ENCODE measurements around the gene TSEN34.
A peak's percentile ranks its signal among the peaks of the same experiment; 100 is the strongest.
"Not testable (repeated sequence)": the region's sequence is repeated elsewhere in the genome, so short reads cannot be mapped to it uniquely, and the experiment has no call there.

TSEN34 gene

DNA sequence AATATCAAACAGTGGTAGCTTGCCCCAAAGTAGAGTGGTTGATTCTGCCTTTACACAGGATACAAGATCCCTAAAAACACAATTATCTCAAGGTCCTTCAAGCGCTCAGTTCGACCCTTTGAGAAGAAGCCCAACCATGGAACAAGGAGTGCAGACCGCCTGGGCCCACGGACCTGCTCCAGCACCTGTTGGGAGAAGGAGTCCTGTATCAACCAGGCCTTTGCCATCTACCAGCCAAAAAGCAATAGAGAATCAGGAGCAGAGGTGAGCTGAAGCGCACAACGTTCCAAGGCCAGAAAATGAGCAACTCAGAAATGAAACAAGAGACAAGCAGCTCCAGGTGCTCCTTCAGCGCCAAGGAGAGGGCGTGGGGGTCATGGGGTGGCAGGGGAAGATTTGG lies 38.0 kb downstream of the TSEN34 start:
- no peak overlapping the region for H3K27ac ChIP-seq
- TF ChIP-seq EZH2 (IDR thresholded peaks at IDR 0.05) (no peak), FOXP2 (optimal IDR thresholded peaks at IDR 0.05; ENCODE audit: control extremely low read depth, extremely low read length, insufficient read depth) (no peak), POLR2AphosphoS5 (IDR thresholded peaks at IDR 0.05; ENCODE audit: borderline replicate concordance, low read depth, low read length) (no peak)

DNA sequence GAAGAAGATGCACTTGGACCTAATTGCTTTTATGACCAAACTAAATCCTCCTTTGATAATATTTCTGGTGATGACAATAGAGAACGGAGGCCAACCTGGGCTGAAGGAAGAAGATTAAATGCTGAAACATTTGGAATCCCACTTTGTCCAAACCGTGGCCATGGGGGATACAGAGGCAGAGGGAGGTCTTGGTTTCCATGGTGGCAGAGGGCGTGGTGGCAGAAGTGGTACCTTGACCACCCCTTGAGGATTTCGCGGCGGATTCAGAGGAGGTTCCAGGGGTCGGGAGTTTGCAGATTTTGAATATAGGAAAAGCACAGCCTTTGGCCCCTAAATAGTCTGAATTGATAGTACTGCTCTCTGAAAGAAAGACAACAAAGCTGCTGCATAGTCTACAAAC lies 38.9 kb downstream of the TSEN34 start:
- TF ChIP-seq POLR2AphosphoS5 (IDR thresholded peaks at IDR 0.05; ENCODE audit: borderline replicate concordance, low read depth, low read length) (no peak), FOXP2 (optimal IDR thresholded peaks at IDR 0.05; ENCODE audit: control extremely low read depth, extremely low read length, insufficient read depth) (no peak), EZH2 (IDR thresholded peaks at IDR 0.05) (no peak)

More for the DNA sequence above, 38.0 kb downstream of the TSEN34 start:
- Histone ChIP-seq H3K9ac (ENCODE audit: insufficient read length) (no peak overlapping the region), H3K4me3 (no peak overlapping the region), H3K9me3 (ENCODE audit: low read depth, low read length) (no peaks in the 10 kb centered on the region), H3K36me3 (ENCODE audit: insufficient read depth, low read length) (no peaks in the 10 kb centered on the region)
- no peak for DNase-seq (ENCODE audit: low read depth, low spot score)

DNA sequence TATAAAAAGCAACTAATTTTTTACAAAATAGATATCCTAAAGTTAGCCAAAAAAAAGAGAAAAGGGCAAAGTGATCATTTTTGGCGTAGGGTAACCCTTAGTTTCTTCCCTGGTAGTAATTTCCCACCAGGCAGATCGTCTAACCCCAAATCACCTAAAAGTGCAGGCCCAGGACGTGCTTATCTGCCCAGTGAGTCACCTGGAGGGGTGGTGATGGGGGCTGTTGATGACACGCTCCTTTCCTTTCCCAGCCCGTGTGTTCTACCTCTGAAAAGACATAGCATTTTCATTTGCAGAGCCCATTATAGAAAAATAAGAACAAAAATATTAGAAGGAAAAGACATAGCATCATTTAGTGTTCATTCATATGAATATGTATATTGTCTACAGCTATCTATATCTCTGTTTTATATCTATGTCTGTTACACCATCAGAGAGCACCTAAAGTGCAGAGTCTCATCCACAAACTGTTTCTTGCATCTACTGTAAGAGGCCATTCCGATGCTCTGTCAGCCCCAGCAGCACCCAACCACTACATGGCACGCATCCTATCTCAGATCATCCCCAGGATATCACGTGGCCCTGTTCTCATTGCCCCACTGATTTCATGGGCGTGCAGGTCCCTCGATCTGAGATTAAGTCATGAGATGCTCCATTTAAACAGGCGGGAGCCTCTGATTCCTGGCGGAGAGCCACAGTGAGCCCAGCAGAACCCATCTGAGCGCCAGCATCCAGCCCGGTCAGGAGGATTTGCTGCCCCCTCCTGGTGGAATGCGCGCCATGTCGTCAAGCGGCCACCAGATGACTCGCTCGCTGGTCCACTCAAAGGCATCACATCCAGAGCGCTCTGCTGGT lies 40.2 kb downstream of the TSEN34 start:
- Histone ChIP-seq H3K9ac (ENCODE audit: insufficient read length) (no peak overlapping the region), H3K27ac (no peak overlapping the region), H3K9me3 (ENCODE audit: low read depth, low read length) (no peaks in the 10 kb centered on the region), H3K4me3 (no peak overlapping the region), H3K36me3 (ENCODE audit: insufficient read depth, low read length) (no peaks in the 10 kb centered on the region)
- TF ChIP-seq FOXP2 (optimal IDR thresholded peaks at IDR 0.05; ENCODE audit: control extremely low read depth, extremely low read length, insufficient read depth) (peak; percentile 25), EZH2 (IDR thresholded peaks at IDR 0.05) (no peak)
- DNase-seq (ENCODE audit: low read depth, low spot score) = no peak

More for the DNA sequence above, 38.9 kb downstream of the TSEN34 start:
- H3K9me3 ChIP-seq (ENCODE audit: low read depth, low read length) = no peaks in the 10 kb centered on the region
- DNase-seq (ENCODE audit: low read depth, low spot score) = no peak
- H3K4me3 ChIP-seq = no peak overlapping the region
- H3K27ac ChIP-seq = no peak overlapping the region
- no peaks in the 10 kb centered on the region for H3K36me3 ChIP-seq (ENCODE audit: insufficient read depth, low read length)
- H3K9ac ChIP-seq (ENCODE audit: insufficient read length) = no peak overlapping the region

DNA sequence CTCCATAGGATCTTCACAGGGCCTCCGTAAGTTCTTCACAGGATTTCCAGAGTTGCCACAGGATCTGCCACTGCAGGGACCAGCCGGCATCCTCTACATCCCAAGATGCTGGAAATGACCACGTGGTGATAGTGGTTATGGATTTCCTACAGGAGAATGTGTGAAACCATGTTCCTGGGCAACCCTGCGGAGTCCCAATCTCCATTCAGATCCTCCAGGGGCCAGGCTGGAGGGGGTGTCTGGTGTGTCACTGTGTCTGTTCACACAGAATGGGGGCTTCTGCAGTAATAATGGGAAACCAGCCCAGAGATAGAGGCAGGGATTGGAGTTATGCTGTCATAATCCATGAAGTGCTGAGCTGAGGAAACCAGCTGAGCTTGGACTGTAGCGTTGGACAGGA lies 42.8 kb downstream of the TSEN34 start:
- Histone ChIP-seq H3K9ac (ENCODE audit: insufficient read length) (no peak overlapping the region), H3K9me3 (ENCODE audit: low read depth, low read length) (no peaks in the 10 kb centered on the region), H3K4me3 (no peak overlapping the region), H3K36me3 (ENCODE audit: insufficient read depth, low read length) (no peaks in the 10 kb centered on the region), H3K27ac (no peak overlapping the region)
- no peak for DNase-seq (ENCODE audit: low read depth, low spot score)
- TF ChIP-seq EZH2 (IDR thresholded peaks at IDR 0.05) = no peak
- TF ChIP-seq POLR2AphosphoS5 (IDR thresholded peaks at IDR 0.05; ENCODE audit: borderline replicate concordance, low read depth, low read length) = no peak
- no peak for TF ChIP-seq FOXP2 (optimal IDR thresholded peaks at IDR 0.05; ENCODE audit: control extremely low read depth, extremely low read length, insufficient read depth)

DNA sequence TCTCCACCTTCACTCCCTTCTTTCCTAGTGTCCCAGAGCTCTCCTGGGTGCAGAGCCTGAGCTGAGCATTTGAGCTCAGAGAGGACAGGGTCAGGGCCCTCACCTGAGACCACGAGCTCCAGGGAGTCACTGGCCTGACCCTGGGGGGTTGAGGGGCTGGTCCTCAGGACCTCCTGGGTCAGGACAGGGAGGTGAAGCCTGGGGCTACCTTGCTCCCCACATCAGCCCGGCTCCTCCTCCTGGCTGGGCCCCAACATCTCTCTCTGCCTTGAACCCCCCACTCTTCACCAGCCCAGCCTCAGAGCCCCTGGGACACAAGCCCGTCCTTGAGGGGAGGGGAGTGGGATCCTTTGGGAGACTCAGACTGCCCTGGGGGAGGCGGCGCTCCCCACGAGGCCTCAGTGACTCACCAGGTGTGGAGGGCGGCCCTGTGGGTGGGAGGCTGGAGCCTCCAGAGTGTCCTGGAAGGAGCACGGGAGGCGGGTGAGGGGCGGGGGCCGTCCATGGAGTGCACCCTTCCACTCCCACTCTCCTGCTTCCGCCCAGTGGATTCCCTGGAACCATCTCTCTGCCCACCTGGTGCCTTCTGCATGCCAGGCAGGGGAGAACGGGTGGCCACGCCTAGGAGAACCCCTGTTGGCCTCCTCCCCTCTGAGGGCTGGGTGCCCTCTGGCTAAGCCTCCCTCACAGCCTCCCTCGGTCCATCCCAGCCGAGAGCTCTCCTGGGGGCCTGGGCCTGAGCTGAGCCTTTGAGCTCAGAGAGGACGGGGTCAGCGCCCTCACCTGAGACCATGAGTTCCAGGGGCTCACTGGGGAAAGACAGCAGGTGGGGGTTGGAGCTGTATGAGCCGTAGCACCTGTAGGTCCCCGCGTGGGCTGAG lies 48.6 kb downstream of the TSEN34 start:
- not testable (repeated sequence) for H3K9ac ChIP-seq (ENCODE audit: insufficient read length); DNase-seq (ENCODE audit: low read depth, low spot score); H3K27ac ChIP-seq

DNA sequence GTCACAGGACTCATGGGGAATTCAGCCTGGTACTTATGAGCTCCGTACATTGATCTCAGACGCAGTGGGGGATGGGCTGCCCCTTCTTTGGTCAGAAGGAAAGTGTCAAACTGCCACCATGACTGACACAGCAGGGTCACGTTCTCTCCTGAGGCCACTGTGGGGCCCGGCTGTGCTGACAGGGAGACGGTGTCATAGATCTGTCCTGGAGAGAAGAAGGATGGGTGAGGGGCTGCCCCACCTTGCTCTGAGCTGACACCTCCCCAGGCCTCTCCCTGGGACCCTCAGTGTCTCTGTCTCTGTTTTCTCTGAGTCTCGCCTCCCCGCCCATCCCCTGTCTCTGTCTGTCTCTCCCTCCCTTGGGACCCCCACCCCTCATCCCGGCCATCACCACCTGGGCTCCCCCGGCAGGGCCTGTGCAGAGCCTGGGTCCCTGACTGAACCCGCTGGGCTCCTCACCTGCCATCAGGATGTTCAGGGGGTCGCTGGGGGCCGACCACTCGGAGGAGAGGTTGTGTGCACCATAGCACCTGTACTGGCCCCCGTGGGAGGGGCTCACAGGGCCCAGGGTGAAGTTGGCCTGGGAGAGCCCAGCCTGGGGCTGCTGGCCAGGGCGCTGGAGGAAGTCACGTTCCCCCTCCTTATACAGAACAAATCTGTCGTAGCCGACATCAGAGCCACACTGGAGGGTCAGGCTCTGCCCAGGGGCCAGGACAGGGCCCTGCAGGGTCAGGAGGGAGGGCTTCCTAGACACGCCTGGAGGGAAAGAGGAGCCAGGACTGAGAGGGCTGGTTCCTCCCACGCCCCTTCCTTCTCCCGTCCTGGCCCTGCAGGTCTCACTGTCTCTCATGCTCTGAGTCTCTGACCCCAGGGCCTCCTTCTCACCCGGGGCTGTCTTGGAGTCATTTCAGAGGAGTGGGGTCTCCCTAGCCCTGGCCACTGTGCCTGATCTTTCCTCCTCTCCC lies 49.5 kb downstream of the TSEN34 start:
- H3K4me3 ChIP-seq; H3K27ac ChIP-seq; H3K9me3 ChIP-seq (ENCODE audit: low read depth, low read length); H3K9ac ChIP-seq (ENCODE audit: insufficient read length); H3K36me3 ChIP-seq (ENCODE audit: insufficient read depth, low read length); DNase-seq (ENCODE audit: low read depth, low spot score): not testable (repeated sequence)

More for the DNA sequence above, 48.6 kb downstream of the TSEN34 start:
- H3K4me3 ChIP-seq; H3K9me3 ChIP-seq (ENCODE audit: low read depth, low read length); H3K36me3 ChIP-seq (ENCODE audit: insufficient read depth, low read length): not testable (repeated sequence)

DNA sequence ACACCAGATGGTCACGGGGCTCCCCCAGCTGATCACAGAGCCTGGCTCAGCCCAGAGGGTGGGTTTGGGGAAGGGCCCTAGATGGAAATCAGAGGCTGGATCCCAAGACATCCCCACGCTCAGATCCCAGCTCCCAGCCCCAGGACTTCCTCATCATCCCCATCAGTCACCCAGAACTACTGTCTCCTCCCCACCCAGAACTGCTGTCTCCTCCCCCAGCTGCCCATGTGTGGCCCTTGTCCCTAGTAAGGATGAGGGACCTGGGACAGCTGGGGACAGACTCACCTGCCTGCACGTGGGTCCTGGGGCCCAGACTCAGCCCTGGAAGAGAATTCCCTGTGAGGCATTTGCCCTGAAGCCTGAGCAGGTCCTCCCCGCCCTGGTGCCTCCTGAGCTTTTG lies 51.1 kb downstream of the TSEN34 start:
- H3K27ac ChIP-seq; H3K9ac ChIP-seq (ENCODE audit: insufficient read length); H3K36me3 ChIP-seq (ENCODE audit: insufficient read depth, low read length); H3K9me3 ChIP-seq (ENCODE audit: low read depth, low read length); DNase-seq (ENCODE audit: low read depth, low spot score); H3K4me3 ChIP-seq: not testable (repeated sequence)

DNA sequence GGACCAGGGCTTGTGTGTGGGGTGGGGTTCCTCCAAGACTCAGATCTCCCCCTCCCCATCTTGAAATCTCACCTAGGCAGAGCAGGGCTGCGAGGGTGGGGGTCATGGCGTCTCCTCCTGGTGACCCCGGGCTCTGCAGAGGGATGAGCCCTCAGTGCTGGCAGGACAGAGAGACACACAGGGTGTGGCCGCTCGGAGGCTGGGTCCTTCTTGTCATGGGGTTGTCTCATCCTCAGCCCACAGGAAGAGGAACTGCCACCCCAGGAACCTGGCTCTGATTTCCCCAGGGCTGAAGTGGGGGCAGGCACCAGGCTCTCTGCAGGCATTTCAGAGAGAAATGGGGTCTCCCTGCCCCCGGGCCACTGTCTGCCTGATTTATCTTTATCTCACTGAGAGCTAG lies 51.5 kb downstream of the TSEN34 start, which contains the start of gene LILRA6:
Gene LILRA6, minus strand, starts transcription at position 145 of the 400 bp plus-strand sequence.
- not testable (repeated sequence) for H3K4me3 ChIP-seq; H3K36me3 ChIP-seq (ENCODE audit: insufficient read depth, low read length); DNase-seq (ENCODE audit: low read depth, low spot score); H3K9ac ChIP-seq (ENCODE audit: insufficient read length); H3K27ac ChIP-seq; H3K9me3 ChIP-seq (ENCODE audit: low read depth, low read length)

DNA sequence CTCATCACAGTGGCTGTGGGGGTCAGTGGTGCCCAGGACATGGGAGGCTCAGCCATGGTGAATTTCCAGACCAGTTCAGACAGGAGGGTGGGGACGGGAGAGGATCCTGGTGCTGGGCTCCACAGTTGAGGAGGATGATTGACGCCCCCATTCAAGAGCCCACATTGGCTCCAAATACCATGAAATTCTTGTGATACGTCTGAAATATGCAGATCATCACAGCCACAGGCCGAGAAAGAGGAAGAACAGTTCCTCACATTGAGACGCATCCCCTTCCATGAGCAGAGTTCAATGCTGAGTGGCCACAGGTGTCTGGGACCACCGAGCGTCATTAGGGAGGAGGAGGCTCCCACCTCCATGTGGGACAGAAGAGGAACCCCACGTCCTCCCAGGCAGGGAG lies 52.7 kb downstream of the TSEN34 start:
- not testable (repeated sequence) for H3K9me3 ChIP-seq (ENCODE audit: low read depth, low read length); H3K36me3 ChIP-seq (ENCODE audit: insufficient read depth, low read length); DNase-seq (ENCODE audit: low read depth, low spot score); H3K9ac ChIP-seq (ENCODE audit: insufficient read length); H3K4me3 ChIP-seq; H3K27ac ChIP-seq
